ENCODE data around the gene SLC39A6.
"Not testable (repeated sequence)": the region's sequence is repeated elsewhere in the genome, so short reads cannot be mapped to it uniquely, and the experiment has no call there.

DNA sequence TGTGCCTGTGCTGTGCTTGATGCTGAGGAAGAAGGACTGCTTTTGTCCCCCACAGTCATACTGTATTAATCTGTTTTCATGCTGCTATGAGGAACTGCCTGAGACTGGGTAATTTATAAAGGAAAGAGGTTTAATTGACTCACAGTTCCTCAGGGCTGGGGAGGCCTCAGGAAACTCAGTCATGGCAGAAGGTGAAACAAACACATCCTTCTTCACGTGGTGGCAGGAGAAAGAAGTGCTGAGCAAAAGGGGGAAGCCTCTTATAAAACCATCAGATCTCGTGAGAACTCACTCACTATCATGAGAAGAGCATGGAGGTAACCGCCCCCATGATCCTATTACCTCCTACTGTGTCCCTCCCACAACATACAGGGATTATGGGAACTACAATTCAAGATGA lies 39.2 kb upstream of the SLC39A6 start:
- TF ChIP-seq, protein P1, sequence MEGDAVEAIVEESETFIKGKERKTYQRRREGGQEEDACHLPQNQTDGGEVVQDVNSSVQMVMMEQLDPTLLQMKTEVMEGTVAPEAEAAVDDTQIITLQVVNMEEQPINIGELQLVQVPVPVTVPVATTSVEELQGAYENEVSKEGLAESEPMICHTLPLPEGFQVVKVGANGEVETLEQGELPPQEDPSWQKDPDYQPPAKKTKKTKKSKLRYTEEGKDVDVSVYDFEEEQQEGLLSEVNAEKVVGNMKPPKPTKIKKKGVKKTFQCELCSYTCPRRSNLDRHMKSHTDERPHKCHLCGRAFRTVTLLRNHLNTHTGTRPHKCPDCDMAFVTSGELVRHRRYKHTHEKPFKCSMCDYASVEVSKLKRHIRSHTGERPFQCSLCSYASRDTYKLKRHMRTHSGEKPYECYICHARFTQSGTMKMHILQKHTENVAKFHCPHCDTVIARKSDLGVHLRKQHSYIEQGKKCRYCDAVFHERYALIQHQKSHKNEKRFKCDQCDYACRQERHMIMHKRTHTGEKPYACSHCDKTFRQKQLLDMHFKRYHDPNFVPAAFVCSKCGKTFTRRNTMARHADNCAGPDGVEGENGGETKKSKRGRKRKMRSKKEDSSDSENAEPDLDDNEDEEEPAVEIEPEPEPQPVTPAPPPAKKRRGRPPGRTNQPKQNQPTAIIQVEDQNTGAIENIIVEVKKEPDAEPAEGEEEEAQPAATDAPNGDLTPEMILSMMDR (conservative IDR thresholded peaks at IDR 0.05; ENCODE audit: low read depth in 2 of 2): not testable (repeated sequence)
- not testable (repeated sequence) for TF ChIP-seq POLR2AphosphoS5 (IDR thresholded peaks at IDR 0.05; ENCODE audit: low read depth); EZH2 (IDR thresholded peaks at IDR 0.05; ENCODE audit: low read depth, unreplicated experiment); ZNF114 (CRISPR knock-in tag; IDR thresholded peaks at IDR 0.05); EZH2phosphoT487 (IDR thresholded peaks at IDR 0.05; ENCODE audit: unreplicated experiment); ZNF331 (CRISPR knock-in tag; IDR thresholded peaks at IDR 0.05; ENCODE audit: low read depth); REST (IDR thresholded peaks at IDR 0.05; ENCODE audit: unreplicated experiment); JUNB (IDR thresholded peaks at IDR 0.05; ENCODE audit: unreplicated experiment); NANOG (IDR thresholded peaks at IDR 0.05; ENCODE audit: borderline replicate concordance); CREB1 (CRISPR knock-in tag; IDR thresholded peaks at IDR 0.05; ENCODE audit: low read depth)
- TF ChIP-seq, protein P2, sequence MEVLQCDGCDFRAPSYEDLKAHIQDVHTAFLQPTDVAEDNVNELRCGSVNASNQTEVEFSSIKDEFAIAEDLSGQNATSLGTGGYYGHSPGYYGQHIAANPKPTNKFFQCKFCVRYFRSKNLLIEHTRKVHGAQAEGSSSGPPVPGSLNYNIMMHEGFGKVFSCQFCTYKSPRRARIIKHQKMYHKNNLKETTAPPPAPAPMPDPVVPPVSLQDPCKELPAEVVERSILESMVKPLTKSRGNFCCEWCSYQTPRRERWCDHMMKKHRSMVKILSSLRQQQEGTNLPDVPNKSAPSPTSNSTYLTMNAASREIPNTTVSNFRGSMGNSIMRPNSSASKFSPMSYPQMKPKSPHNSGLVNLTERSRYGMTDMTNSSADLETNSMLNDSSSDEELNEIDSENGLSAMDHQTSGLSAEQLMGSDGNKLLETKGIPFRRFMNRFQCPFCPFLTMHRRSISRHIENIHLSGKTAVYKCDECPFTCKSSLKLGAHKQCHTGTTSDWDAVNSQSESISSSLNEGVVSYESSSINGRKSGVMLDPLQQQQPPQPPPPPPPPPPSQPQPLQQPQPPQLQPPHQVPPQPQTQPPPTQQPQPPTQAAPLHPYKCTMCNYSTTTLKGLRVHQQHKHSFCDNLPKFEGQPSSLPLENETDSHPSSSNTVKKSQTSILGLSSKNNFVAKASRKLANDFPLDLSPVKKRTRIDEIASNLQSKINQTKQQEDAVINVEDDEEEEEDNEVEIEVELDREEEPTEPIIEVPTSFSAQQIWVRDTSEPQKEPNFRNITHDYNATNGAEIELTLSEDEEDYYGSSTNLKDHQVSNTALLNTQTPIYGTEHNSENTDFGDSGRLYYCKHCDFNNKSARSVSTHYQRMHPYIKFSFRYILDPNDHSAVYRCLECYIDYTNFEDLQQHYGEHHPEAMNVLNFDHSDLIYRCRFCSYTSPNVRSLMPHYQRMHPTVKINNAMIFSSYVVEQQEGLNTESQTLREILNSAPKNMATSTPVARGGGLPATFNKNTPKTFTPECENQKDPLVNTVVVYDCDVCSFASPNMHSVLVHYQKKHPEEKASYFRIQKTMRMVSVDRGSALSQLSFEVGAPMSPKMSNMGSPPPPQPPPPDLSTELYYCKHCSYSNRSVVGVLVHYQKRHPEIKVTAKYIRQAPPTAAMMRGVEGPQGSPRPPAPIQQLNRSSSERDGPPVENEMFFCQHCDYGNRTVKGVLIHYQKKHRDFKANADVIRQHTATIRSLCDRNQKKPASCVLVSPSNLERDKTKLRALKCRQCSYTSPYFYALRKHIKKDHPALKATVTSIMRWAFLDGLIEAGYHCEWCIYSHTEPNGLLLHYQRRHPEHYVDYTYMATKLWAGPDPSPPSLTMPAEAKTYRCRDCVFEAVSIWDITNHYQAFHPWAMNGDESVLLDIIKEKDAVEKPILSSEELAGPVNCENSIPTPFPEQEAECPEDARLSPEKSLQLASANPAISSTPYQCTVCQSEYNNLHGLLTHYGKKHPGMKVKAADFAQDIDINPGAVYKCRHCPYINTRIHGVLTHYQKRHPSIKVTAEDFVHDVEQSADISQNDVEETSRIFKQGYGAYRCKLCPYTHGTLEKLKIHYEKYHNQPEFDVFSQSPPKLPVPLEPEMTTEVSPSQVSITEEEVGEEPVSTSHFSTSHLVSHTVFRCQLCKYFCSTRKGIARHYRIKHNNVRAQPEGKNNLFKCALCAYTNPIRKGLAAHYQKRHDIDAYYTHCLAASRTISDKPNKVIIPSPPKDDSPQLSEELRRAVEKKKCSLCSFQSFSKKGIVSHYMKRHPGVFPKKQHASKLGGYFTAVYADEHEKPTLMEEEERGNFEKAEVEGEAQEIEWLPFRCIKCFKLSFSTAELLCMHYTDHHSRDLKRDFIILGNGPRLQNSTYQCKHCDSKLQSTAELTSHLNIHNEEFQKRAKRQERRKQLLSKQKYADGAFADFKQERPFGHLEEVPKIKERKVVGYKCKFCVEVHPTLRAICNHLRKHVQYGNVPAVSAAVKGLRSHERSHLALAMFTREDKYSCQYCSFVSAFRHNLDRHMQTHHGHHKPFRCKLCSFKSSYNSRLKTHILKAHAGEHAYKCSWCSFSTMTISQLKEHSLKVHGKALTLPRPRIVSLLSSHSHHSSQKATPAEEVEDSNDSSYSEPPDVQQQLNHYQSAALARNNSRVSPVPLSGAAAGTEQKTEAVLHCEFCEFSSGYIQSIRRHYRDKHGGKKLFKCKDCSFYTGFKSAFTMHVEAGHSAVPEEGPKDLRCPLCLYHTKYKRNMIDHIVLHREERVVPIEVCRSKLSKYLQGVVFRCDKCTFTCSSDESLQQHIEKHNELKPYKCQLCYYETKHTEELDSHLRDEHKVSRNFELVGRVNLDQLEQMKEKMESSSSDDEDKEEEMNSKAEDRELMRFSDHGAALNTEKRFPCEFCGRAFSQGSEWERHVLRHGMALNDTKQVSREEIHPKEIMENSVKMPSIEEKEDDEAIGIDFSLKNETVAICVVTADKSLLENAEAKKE (CRISPR knock-in tag; IDR thresholded peaks at IDR 0.05): not testable (repeated sequence)
- TF ChIP-seq, protein P3, sequence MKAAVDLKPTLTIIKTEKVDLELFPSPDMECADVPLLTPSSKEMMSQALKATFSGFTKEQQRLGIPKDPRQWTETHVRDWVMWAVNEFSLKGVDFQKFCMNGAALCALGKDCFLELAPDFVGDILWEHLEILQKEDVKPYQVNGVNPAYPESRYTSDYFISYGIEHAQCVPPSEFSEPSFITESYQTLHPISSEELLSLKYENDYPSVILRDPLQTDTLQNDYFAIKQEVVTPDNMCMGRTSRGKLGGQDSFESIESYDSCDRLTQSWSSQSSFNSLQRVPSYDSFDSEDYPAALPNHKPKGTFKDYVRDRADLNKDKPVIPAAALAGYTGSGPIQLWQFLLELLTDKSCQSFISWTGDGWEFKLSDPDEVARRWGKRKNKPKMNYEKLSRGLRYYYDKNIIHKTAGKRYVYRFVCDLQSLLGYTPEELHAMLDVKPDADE (IDR thresholded peaks at IDR 0.05): not testable (repeated sequence)

Measured in GM23338 (cell line).